ENCODE measurements around the gene ZKSCAN1.

ZKSCAN1 gene

GRCh38 chr7:100081535-100082102, 66.2 kb downstream of the ZKSCAN1 start, which contains the start of gene ZNF3:
ZNF3 (minus strand) TSS chr7:100081723; CDS start chr7:100077357, 4,366 bp downstream.
- DNase-seq, result peak; percentile 99 to 100 (median 99)

GRCh38 chr7:100082978-100083377, 67.6 kb downstream of the ZKSCAN1 start:
- no peak for DNase-seq

- DNase-seq, result no peak
These were observed 70.1 kb downstream of the ZKSCAN1 start for GRCh38 chr7:100085515-100085914.

- no peak for DNase-seq
These were observed 71.8 kb downstream of the ZKSCAN1 start for GRCh38 chr7:100087055-100087750.

GRCh38 chr7:100088095-100088620, 72.8 kb downstream of the ZKSCAN1 start:
- DNase-seq, result no peak

GRCh38 chr7:100088621-100089457, 73.4 kb downstream of the ZKSCAN1 start, which contains the start of gene COPS6:
COPS6 (plus strand) TSS chr7:100088969; CDS start chr7:100088991, 22 bp downstream.
- peak; percentile 81 to 92 (median 90) for DNase-seq

GRCh38 chr7:100089458-100090196, 74.2 kb downstream of the ZKSCAN1 start:
- DNase-seq, result no peak

- no peak for DNase-seq
These were observed 75.4 kb downstream of the ZKSCAN1 start for GRCh38 chr7:100090527-100091410.
